Small intestine (tissue), 7 donors: Measurements from ENCODE around the gene POLD3. TPM values are rescaled to one million over a fixed set of nuclear protein-coding genes. Genes with fewer than 3 reads are reported as not detected.

Experiments
- DNase-seq, 2 donors: peaks; one replicate each; pipeline versions ENCODE4 v3.0.0 to v3.0.0-alpha.2; 2013
- FAIRE-seq: peaks from 2 replicates; lab custom pipeline; 2012; peaks lifted over from hg19 to GRCh38; lab: Jason Lieb, UNC
- H3K27ac ChIP-seq, 3 donors: one replicate each; pipeline ENCODE4 v1.5.1; 2013; ENCODE audit warnings: low read length in 2 of 3, mild to moderate bottlenecking in 2 of 3, control low read depth in 1 of 3, inconsistent platforms in 1 of 3, low read depth in 1 of 3, moderate library complexity in 1 of 3
- H3K27me3 ChIP-seq, 3 donors: one replicate each; pipeline ENCODE4 v1.6.1; 2013; ENCODE audit warnings: low read length in 3 of 3, inconsistent platforms in 1 of 3; ENCODE audit not compliant: control insufficient read depth in 3 of 3, insufficient read depth in 3 of 3
- H3K36me3 ChIP-seq, 3 donors: one replicate each; pipeline ENCODE4 v1.6.1; 2013; ENCODE audit warnings: low read length in 3 of 3, inconsistent platforms in 1 of 3, low read depth in 1 of 3, mild to moderate bottlenecking in 1 of 3, moderate library complexity in 1 of 3; ENCODE audit not compliant: control insufficient read depth in 3 of 3, insufficient read depth in 2 of 3
- H3K4me1 ChIP-seq, 3 donors: one replicate each; pipeline ENCODE4 v1.6.1; 2013; ENCODE audit warnings: low read length in 2 of 3, inconsistent platforms in 1 of 3, low read depth in 1 of 3, mild to moderate bottlenecking in 1 of 3, moderate library complexity in 1 of 3; ENCODE audit not compliant: control insufficient read depth in 3 of 3, insufficient read depth in 2 of 3
- H3K4me3 ChIP-seq, 3 donors: one replicate each; pipeline ENCODE4 v1.5.1; 2013; ENCODE audit warnings: low read length in 3 of 3, control low read depth in 1 of 3, inconsistent platforms in 1 of 3, low read depth in 1 of 3, mild to moderate bottlenecking in 1 of 3, moderate library complexity in 1 of 3
- H3K9me3 ChIP-seq, 2 donors: one replicate each; pipeline ENCODE4 v1.6.1; 2013; ENCODE audit warnings: low read depth in 1 of 2, low read length in 1 of 2; ENCODE audit not compliant: control insufficient read depth in 2 of 2, insufficient read depth in 1 of 2
- WGBS, 3 donors: extraction: QIAGEN DNeasy Blood & Tissue Kit; methylation state at CpG; one replicate each; pipeline ENCODE4 v1.1.7; 2013; 5-methylcytosine and 5-hydroxymethylcytosine counted together
- polyA plus RNA-seq, 4 donors: library from polyadenylated mRNA; stranded (reverse) in 3 of 4; unstranded in 1 of 4; fragments of 200-250 nt in 3 of 4; fragments of 120-200 nt in 1 of 4; gene quantifications; one replicate each; pipeline versions ENCODE4 v1.2.1 to v1.2.3, GENCODE V29; 2013
- donor health status: healthy with polysubstance abuse.
- donor health status: control.
- donor health status: control.
- donor health status: Bipolar disorder and iron deficiency.
- donor health status: healthy.

POLD3 gene
- polyA plus RNA-seq, 4 donors, result 11.1 to 25.9 (median 14.1) TPM

GRCh38 chr11:74602637-74603556 is 10.5 kb downstream of the POLD3 start:
- no peak overlapping the region for H3K27ac ChIP-seq
- WGBS, 3 donors, result 88 to 93% (median 89%) methylated on average over 4 of the region's 4 CpGs
- DNase-seq (peak in 1 of 2 donors; percentile 37), FAIRE-seq (no peak)
- H3K4me3 ChIP-seq, result no peak overlapping the region
- no peaks in the 10 kb centered on the region for H3K27me3 ChIP-seq
- H3K4me1 ChIP-seq, result no peaks in the 10 kb centered on the region
- H3K36me3 ChIP-seq, result peaks cover 4 to 31% (median 5%) of the 10 kb centered on the region in 3 donors
- H3K9me3 ChIP-seq, result no peaks in the 10 kb centered on the region

GRCh38 chr11:74603845-74604244 is 11.5 kb downstream of the POLD3 start:
- peaks cover 2 to 31% (median 5%) of the 10 kb centered on the region in 3 donors for H3K36me3 ChIP-seq
- 84 to 100% (median 96%) methylated on average over 1 of the region's 1 CpG for WGBS, 3 donors
- H3K4me1 ChIP-seq, result no peaks in the 10 kb centered on the region
- no peak for DNase-seq
- no peaks in the 10 kb centered on the region for H3K9me3 ChIP-seq
- H3K27ac ChIP-seq, result no peak overlapping the region
- no peak overlapping the region for H3K4me3 ChIP-seq
- FAIRE-seq, result no peak
- no peaks in the 10 kb centered on the region for H3K27me3 ChIP-seq

GRCh38 chr11:74604311-74604710 is 11.9 kb downstream of the POLD3 start:
- Histone ChIP-seq H3K4me3 (no peak overlapping the region), H3K36me3 (peaks cover 2 to 29% (median 5%) of the 10 kb centered on the region in 3 donors), H3K27ac (no peak overlapping the region), H3K4me1 (no peaks in the 10 kb centered on the region), H3K9me3 (no peaks in the 10 kb centered on the region), H3K27me3 (no peaks in the 10 kb centered on the region)
- FAIRE-seq (no peak), DNase-seq (peak in 1 of 2 donors; percentile 42)

DNA sequence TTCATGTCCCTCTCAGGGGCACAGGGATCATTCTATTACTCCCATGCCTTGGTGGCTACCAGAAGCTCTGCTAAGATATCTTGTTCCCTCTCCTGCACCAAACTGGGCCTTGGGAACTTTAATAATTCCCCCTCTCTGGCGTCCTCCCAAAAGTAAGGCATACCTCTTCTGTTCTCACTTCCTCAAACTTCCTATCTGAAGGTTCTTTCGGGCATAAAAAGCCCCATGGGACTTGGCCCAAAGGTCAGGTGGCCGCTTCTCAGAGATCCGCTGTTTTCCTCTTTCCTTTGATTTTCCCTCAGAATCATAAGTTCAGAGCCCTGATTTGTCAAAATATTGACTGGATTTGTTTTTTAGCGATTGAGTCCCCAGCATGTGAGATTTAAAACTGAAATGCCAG is 13.0 kb downstream of the POLD3 start:
- 80 to 93% (median 83%) methylated on average over 5 of the region's 5 CpGs for WGBS, 3 donors
- H3K27me3 ChIP-seq, result no peaks in the 10 kb centered on the region
- no peaks in the 10 kb centered on the region for H3K4me1 ChIP-seq
- FAIRE-seq, result no peak
- no peak for DNase-seq
- H3K27ac ChIP-seq, result no peak overlapping the region
- no peaks in the 10 kb centered on the region for H3K9me3 ChIP-seq
- no peak overlapping the region for H3K4me3 ChIP-seq
- H3K36me3 ChIP-seq, result peaks cover 2 to 27% (median 5%) of the 10 kb centered on the region in 3 donors

DNA sequence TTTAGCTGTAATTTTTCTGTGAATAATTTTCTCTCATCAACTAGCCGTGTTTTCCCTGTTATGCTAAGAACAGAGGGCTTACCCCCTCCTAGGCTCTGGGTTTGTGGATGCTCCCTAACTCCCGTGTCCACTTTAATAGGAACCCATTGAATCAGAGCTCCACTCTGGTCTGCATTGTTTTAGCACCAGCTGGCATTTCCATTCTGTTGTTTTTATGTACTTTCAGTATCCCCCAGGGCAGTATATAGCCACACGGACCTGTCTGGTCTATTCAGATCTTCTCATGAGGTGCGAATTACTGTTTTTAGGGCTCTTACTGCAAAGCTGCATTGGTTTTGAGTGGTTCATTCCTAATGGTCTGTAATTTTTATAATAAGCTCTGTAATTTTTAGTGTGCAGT is 16.0 kb downstream of the POLD3 start:
- H3K36me3 ChIP-seq, result peaks cover 5 to 19% (median 10%) of the 10 kb centered on the region in 3 donors
- no peaks in the 10 kb centered on the region for H3K9me3 ChIP-seq
- no peak overlapping the region for H3K27ac ChIP-seq
- H3K27me3 ChIP-seq, result no peaks in the 10 kb centered on the region
- no peak for FAIRE-seq
- 84 to 90% (median 88%) methylated on average over 4 of the region's 4 CpGs for WGBS, 3 donors
- H3K4me3 ChIP-seq, result no peak overlapping the region
- no peak for DNase-seq
- no peaks in the 10 kb centered on the region for H3K4me1 ChIP-seq

DNA sequence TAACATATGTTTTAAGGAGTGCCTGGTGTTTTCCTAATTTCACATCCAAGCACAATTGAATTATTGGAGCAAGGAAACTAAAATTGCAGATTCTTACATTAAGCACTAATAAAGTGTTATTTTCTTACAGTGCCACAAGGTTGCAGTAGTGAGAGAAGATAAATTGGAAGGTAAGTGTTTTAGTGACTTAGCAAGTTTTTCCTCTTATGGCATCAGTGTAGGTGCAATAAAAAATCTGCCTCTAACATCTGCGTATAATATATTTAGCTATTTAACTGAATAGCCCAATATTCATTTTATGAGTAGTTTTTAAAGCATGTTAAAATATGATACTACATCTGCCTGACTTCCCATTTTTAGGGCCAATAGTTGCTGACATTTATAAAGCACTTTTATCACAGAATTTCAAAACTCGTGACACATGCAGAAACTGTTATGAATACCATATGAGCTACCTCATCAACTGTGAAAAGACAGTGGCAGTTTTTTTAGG is 19.0 kb downstream of the POLD3 start:
- Histone ChIP-seq H3K27me3 (no peaks in the 10 kb centered on the region), H3K27ac (no peak overlapping the region), H3K4me1 (no peaks in the 10 kb centered on the region), H3K9me3 (no peaks in the 10 kb centered on the region), H3K36me3 (peaks cover 8 to 13% (median 12%) of the 10 kb centered on the region in 3 donors), H3K4me3 (no peak overlapping the region)
- 55 to 65% (median 58%) methylated on average over 2 of the region's 2 CpGs for WGBS, 3 donors
- DNase-seq (peak; percentile 32 to 38), FAIRE-seq (peak; percentile 51)

DNA sequence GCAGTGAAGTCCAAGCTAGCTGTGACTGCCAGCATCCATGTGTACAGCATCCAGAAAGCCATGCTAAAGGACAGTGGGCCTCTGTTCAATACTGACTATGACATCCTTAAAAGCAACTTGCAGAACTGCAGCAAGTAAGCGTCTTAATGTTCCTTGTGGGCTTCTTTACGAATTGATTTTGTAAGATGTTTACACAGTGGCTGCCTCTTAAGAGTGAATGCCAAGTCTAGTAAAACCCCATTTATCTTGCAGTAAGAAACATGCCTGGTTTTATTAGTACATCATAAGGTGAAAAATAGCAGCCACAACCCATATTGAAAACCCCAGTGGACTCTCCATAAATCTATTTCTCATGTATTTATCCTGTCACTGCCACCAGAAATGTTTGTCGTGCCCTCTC is 20.5 kb downstream of the POLD3 start:
- WGBS, 3 donors, result 82 to 96% (median 96%) methylated on average over 3 of the region's 3 CpGs
- Histone ChIP-seq H3K27ac (no peak overlapping the region), H3K9me3 (no peaks in the 10 kb centered on the region), H3K27me3 (no peaks in the 10 kb centered on the region), H3K4me1 (no peaks in the 10 kb centered on the region), H3K4me3 (no peak overlapping the region), H3K36me3 (peaks cover 8 to 17% (median 14%) of the 10 kb centered on the region in 3 donors)
- FAIRE-seq (no peak), DNase-seq (no peak)

DNA sequence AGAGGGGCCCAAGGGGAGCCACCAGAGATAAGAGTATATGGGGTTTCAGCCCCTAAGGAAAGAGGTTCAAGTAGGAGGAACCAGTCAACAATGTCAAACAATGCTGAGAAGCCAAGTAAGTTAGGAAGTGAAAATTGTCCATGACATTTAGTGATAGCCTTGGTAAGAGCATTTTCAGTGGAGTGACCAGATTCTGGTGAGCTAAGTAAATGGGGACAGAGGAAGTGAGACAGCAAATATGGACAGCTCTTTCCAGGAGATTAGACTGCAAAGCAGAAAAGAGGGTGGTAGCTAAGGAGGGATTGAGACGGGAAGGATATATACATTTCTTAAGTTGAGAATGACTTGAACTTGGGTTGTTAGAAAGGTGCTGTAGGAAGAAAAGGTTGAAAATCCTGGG is 22.9 kb downstream of the POLD3 start:
- 94 to 95% (median 95%) methylated on average over 1 of the region's 1 CpG for WGBS, 3 donors
- Histone ChIP-seq H3K27me3 (no peaks in the 10 kb centered on the region), H3K4me3 (no peak overlapping the region), H3K36me3 (peaks cover 12 to 18% (median 13%) of the 10 kb centered on the region in 3 donors), H3K27ac (no peak overlapping the region), H3K4me1 (no peaks in the 10 kb centered on the region), H3K9me3 (no peaks in the 10 kb centered on the region)
- DNase-seq (no peak), FAIRE-seq (no peak)
